Colonic mucosa (tissue), 4 donors: ENCODE measurements around the gene OR4D2. TPM values are rescaled to one million over a fixed set of nuclear protein-coding genes. Genes with fewer than 3 reads are reported as not detected.

ENCODE experiments used
- DNase-seq: peaks from one replicate; pipeline ENCODE4 v3.0.0-alpha.2; 2020
- H3K27ac ChIP-seq: fragments of 200-600 bp; one replicate; pipeline ENCODE4 v1.8.0; 2021
- H3K27me3 ChIP-seq: fragments of 200-600 bp; one replicate; pipeline ENCODE4 v1.8.0; 2021
- H3K36me3 ChIP-seq: fragments of 200-600 bp; one replicate; pipeline ENCODE4 v1.8.0; 2021
- H3K4me1 ChIP-seq: fragments of 200-600 bp; one replicate; pipeline ENCODE4 v1.8.0; 2021; ENCODE audit warnings: mild to moderate bottlenecking
- H3K4me3 ChIP-seq: fragments of 200-600 bp; one replicate; pipeline ENCODE4 v1.8.0; 2021
- H3K9ac ChIP-seq, 2 donors: one replicate each; pipeline ENCODE4 v1.7.0; 2013; ENCODE audit warnings: control low read depth in 2 of 2, low read depth in 2 of 2, low read length in 2 of 2
- H3K9me3 ChIP-seq: fragments of 200-600 bp; one replicate; pipeline ENCODE4 v1.8.0; 2021
- CTCF ChIP-seq: fragments of 200-600 bp; IDR thresholded peaks from one replicate; pipeline ENCODE4 v1.8.0; 2022; ENCODE audit warnings: antibody characterized with exemption, mild to moderate bottlenecking
- intact Hi-C: fragments of 100-400 bp; cut with DNase I; formaldehyde crosslinking; loops from one replicate; pipeline ENCODE4 v1.14.1; 2022
- total RNA-seq, 2 donors: library from RNA; stranded (reverse); fragmentation: NEBNext Ultra II Directional in 1 of 2; extraction: Animal tissue kit (Norgen Biotek cat#: 25700) in 1 of 2; gene quantifications; one replicate each; pipeline ENCODE4 v1.2.1, GENCODE V29; 2021
- donor health status: healthy.
- donor health status: DM: no; HTN: no; CAD: no.
- donor health status: DM: no; HTN: no; CAD: no.

OR4D2 gene
- total RNA-seq, 2 donors from 2014 or later = not detected

GRCh38 chr17:58189436-58190146 is 22.8 kb downstream of the OR4D2 start:
- no peak overlapping the region for H3K4me3 ChIP-seq
- intact Hi-C loops = no loop called here

DNA sequence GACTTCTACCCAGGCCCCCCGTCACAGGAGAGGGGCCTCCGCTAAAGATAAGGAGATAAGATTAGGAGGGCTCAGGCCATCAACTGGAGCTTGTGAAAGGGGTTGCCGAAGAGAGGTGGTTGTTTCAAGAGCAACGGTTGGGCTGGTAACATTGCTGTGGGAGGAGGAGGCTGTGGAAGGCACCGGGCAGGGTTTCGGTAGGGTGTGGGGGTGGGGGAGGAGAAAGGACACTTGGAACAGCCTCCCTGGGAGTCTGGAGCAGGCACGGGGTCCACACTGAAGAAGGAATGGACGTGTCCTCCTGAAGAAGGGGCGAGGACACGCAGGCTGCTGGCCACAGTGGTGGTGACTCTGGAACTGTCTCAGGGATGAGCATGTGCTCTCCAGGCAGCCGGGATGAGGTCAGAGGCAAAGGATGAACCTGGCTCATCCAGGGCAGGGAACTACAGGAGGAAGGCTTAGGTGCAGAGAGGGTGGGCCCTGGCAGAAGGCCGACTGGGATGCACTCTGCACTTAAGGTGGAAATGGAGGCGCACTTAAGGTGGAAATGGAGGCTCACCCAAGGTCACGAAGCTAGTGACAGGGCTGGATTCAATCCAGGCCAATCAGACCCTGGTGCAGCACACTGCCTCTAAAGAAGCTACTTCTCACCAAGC is 24.6 kb downstream of the OR4D2 start:
- Histone ChIP-seq H3K4me1 (no peaks in the 10 kb centered on the region), H3K4me3 (no peak overlapping the region), H3K27ac (no peak overlapping the region), H3K9me3 (no peaks in the 10 kb centered on the region), H3K9ac (no peak overlapping the region), H3K27me3 (no peaks in the 10 kb centered on the region), H3K36me3 (no peaks in the 10 kb centered on the region)
- TF ChIP-seq CTCF = no peak
- DNase-seq = no peak
- intact Hi-C loops = no loop called here

More at GRCh38 chr17:58189436-58190146, 22.8 kb downstream of the OR4D2 start:
- TF ChIP-seq CTCF = no peak
- H3K9ac ChIP-seq = no peak overlapping the region
- H3K9me3 ChIP-seq = no peaks in the 10 kb centered on the region
- no peak overlapping the region for H3K27ac ChIP-seq
- DNase-seq = no peak
- H3K4me1 ChIP-seq = no peaks in the 10 kb centered on the region
- no peaks in the 10 kb centered on the region for H3K27me3 ChIP-seq
- H3K36me3 ChIP-seq = no peaks in the 10 kb centered on the region

DNA sequence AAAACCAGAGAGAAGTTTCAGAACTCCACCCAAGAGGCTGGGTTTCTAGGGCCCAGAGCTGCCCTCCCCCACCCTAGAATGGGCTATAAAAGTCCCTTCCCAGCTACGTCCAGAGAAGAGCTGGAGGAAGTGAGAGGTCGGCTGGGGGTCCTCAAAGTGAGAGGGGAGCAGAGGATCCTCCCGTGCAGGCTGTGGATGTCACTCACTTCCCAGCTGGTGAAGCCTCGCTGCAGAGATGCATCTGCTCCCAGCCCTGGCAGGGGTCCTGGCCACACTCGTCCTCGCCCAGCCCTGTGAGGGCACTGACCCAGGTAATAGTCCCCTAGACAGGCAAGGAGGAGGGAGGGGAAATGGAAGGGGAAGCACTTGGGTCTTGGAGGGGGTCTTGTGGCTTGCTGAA is 25.8 kb downstream of the OR4D2 start, which contains the start of gene EPX:
Gene EPX (plus strand): TSS at position 115 of the 400 bp plus-strand sequence. CDS start 121 bp downstream, at position 236.
- intact Hi-C loops = no loop called here
- DNase-seq = no peak
- TF ChIP-seq CTCF = no peak
- Histone ChIP-seq H3K27ac (no peak within 1 kb of the TSS), H3K9me3 (no peaks in the 10 kb centered on the region), H3K4me1 (no peaks in the 10 kb centered on the region), H3K4me3 (no peak within 1 kb of the TSS), H3K36me3 (no peaks in the 10 kb centered on the region), H3K9ac (no peak within 1 kb of the TSS), H3K27me3 (no peaks in the 10 kb centered on the region)

GRCh38 chr17:58193641-58194255 is 27.0 kb downstream of the OR4D2 start:
- Histone ChIP-seq H3K9me3 (no peaks in the 10 kb centered on the region), H3K27me3 (no peaks in the 10 kb centered on the region), H3K4me1 (no peaks in the 10 kb centered on the region), H3K36me3 (no peaks in the 10 kb centered on the region), H3K27ac (no peak overlapping the region), H3K9ac (no peak overlapping the region), H3K4me3 (no peak overlapping the region)
- no peak for TF ChIP-seq CTCF
- intact Hi-C loops = no loop called here
- no peak for DNase-seq

DNA sequence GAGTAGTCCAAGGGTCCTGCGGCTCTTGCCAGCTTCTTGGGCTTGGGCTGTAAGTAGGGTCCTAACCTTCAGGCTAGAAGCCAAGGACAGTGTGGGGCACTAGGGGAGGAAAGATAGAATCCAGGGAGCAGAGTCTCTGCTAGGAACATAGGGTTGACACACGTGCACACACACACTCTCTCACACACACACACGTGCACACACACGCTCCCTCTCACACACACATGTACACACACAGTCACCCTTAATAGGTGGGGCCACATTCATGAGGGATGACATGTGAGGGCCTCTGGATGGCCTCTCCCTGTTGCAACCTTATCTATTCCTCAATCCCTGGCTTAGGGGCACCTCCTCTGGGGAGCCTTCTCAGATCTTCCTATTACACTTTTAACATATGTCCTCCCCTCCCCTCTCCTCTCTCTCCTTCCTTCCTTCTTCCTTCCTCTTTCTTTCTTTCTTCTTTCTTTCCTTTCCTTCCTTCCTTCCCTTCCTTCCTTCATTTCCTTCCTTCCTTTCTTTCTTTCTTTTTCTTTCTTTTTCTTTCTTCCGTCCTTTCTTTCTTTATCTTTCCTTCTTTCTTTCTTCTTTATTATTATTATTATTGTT is 28.8 kb downstream of the OR4D2 start:
- Histone ChIP-seq H3K9ac (no peak overlapping the region), H3K36me3 (no peaks in the 10 kb centered on the region), H3K27me3 (no peaks in the 10 kb centered on the region), H3K9me3 (no peaks in the 10 kb centered on the region), H3K4me1 (no peaks in the 10 kb centered on the region), H3K27ac (no peak overlapping the region), H3K4me3 (no peak overlapping the region)
- DNase-seq = no peak
- TF ChIP-seq CTCF = no peak
- intact Hi-C loops = no loop called here
